GM12878 (cell line): ENCODE measurements around the gene ARHGAP19. TPM values are rescaled to one million over a fixed set of nuclear protein-coding genes. Genes with fewer than 3 reads are reported as not detected.

Experiments
- ATAC-seq: fragments of 200-7000 bp; cut with Tn5 transposase; 3 replicates; pipeline ENCODE4 v1.9.1; 2020; ENCODE audit warnings: mild to moderate bottlenecking, moderate library complexity
- BruUV-seq: library from RNA; stranded (reverse); fragments of 400-500 nt; replicated peaks from 2 replicates; lab custom pipeline; 2021; lab: Mats Ljungman, UMichigan
- CTCF ChIA-PET: fragments of 300-600 bp; sonication (Branson Sonifier 250); formaldehyde crosslinking; extraction: SDS; loops from one replicate; lab custom pipeline; 2021; ENCODE audit warnings: inconsistent platforms; lab: Yijun Ruan, JAX
- POLR2A ChIA-PET: fragments of 350-600 bp; formaldehyde crosslinking; extraction: SDS; loops from one replicate; lab custom pipeline; 2021; ENCODE audit warnings: inconsistent platforms; lab: Charles Lee
- RAD21 ChIA-PET: fragments of 300-600 bp; sonication (Branson Sonifier 250); formaldehyde crosslinking; loops from one replicate; lab custom pipeline; 2023; ENCODE audit warnings: antibody characterized with exemption; ENCODE audit not compliant: unreplicated experiment; lab: Charles Lee
- SMC1A ChIA-PET: fragments of 300-600 bp; sonication (Branson Sonifier 250); formaldehyde crosslinking; loops from one replicate; lab custom pipeline; 2023; ENCODE audit not compliant: unreplicated experiment, uncharacterized antibody; lab: Charles Lee
- DNase-seq: peaks from one replicate; pipeline ENCODE4 v3.0.0-alpha.2; 2011; ENCODE audit warnings: low read depth, low spot score
- FAIRE-seq: peaks from 3 replicates; lab custom pipeline; 2011; peaks lifted over from hg19 to GRCh38; lab: Jason Lieb, UNC
- H2AFZ ChIP-seq: 2 replicates; pipeline ENCODE4 v1.6.0; 2011; ENCODE audit warnings: low read depth, low read length, control low read depth; ENCODE audit not compliant: control insufficient read depth
- H3K27ac ChIP-seq: 2 replicates; pipeline ENCODE4 v1.5.1; 2011; ENCODE audit warnings: control low read depth; ENCODE audit not compliant: control insufficient read depth, insufficient read depth
- H3K27me3 ChIP-seq, 2 experiments: replicated peaks in 1 of 2; 2 replicates each; pipeline versions ENCODE4 v1.6.0 to v1.6.1; 2011; ENCODE audit warnings: low read length in 1 of 2; ENCODE audit not compliant: control insufficient read depth in 2 of 2, insufficient read depth in 2 of 2
- H3K36me3 ChIP-seq, 2 experiments: 2 replicates each; pipeline ENCODE4 v1.5.1; 2011; ENCODE audit warnings: low read length in 1 of 2; ENCODE audit not compliant: control insufficient read depth in 2 of 2, insufficient read depth in 2 of 2
- H3K4me1 ChIP-seq: 2 replicates; pipeline ENCODE4 v1.6.1; 2011; ENCODE audit warnings: mild to moderate bottlenecking, low read length, moderate library complexity, mixed read lengths; ENCODE audit not compliant: control insufficient read depth, insufficient read depth
- H3K4me2 ChIP-seq: 2 replicates; pipeline ENCODE4 v1.6.0; 2011; ENCODE audit warnings: control low read depth; ENCODE audit not compliant: control insufficient read depth, insufficient read depth
- H3K4me3 ChIP-seq: fragments of 200-600 bp; sonication (generic); 2 replicates; pipeline ENCODE4 v1.5.1; 2016
- H3K79me2 ChIP-seq: 2 replicates; pipeline ENCODE4 v1.6.0; 2011; ENCODE audit warnings: low read length; ENCODE audit not compliant: control insufficient read depth, insufficient read depth
- H3K9ac ChIP-seq: 2 replicates; pipeline ENCODE4 v1.8.0; 2011; ENCODE audit warnings: low read length, control low read depth, mixed read lengths; ENCODE audit not compliant: control insufficient read depth, insufficient read depth
- H3K9me3 ChIP-seq: replicated peaks from 3 replicates; pipeline ENCODE4 v1.5.1; 2011; ENCODE audit warnings: mild to moderate bottlenecking, low read length; ENCODE audit not compliant: control insufficient read depth, insufficient read depth
- H4K20me1 ChIP-seq: 2 replicates; pipeline ENCODE4 v1.6.0; 2011; ENCODE audit not compliant: control insufficient read depth, insufficient read depth
- BACH1 ChIP-seq: fragments of 450-650 bp; IDR thresholded peaks from 2 replicates; pipeline ENCODE4 v1.6.1; 2017; ENCODE audit warnings: mild to moderate bottlenecking, borderline replicate concordance
- BRCA1 ChIP-seq: IDR thresholded peaks from 2 replicates; pipeline ENCODE4 v1.6.1; 2011; ENCODE audit warnings: low read depth, low read length, improper control_type of control experiment
- EZH2 ChIP-seq: IDR thresholded peaks from 2 replicates; pipeline ENCODE4 v1.6.1; 2012; ENCODE audit warnings: low read depth, mild to moderate bottlenecking, control low read depth, inconsistent platforms, low read length, borderline replicate concordance; ENCODE audit not compliant: control insufficient read depth
- HDGF ChIP-seq: fragments of 450-650 bp; IDR thresholded peaks from 2 replicates; pipeline ENCODE4 v1.6.1; 2016; ENCODE audit warnings: antibody characterized with exemption
- IKZF1 ChIP-seq: fragments of 450-650 bp; conservative IDR thresholded peaks from 2 replicates; pipeline ENCODE4 v1.6.1; 2017; ENCODE audit warnings: antibody characterized with exemption, mild to moderate bottlenecking
- PAX5 ChIP-seq: IDR thresholded peaks from 2 replicates; pipeline ENCODE4 v1.6.1; 2011; ENCODE audit warnings: low read depth, low read length, borderline replicate concordance
- RAD21 ChIP-seq: IDR thresholded peaks from 2 replicates; pipeline ENCODE4 v1.6.1; 2011; ENCODE audit warnings: mild to moderate bottlenecking, low read depth, low read length, moderate library complexity; ENCODE audit not compliant: insufficient read depth
- RBBP5 ChIP-seq: fragments of 200-600 bp; sonication (generic); conservative IDR thresholded peaks from 2 replicates; pipeline ENCODE4 v1.6.1; 2016
- RCOR1 ChIP-seq: conservative IDR thresholded peaks from 2 replicates; pipeline ENCODE4 v1.6.1; 2012; ENCODE audit warnings: low read depth, low read length, improper control_type of control experiment
- SIX5 ChIP-seq: IDR thresholded peaks from 2 replicates; pipeline ENCODE4 v1.6.1; 2011; ENCODE audit warnings: mild to moderate bottlenecking, low read depth, low read length, moderate library complexity; ENCODE audit not compliant: severe bottlenecking
- SMAD1 ChIP-seq: fragments of 450-650 bp; IDR thresholded peaks from 2 replicates; pipeline ENCODE4 v1.6.1; 2018; ENCODE audit warnings: mild to moderate bottlenecking, low read depth; ENCODE audit not compliant: partially characterized antibody
- SMC3 ChIP-seq: IDR thresholded peaks from 2 replicates; pipeline ENCODE4 v1.6.1; 2011; ENCODE audit warnings: low read length, improper control_type of control experiment, borderline replicate concordance
- TBL1XR1 ChIP-seq: IDR thresholded peaks from 2 replicates; pipeline ENCODE4 v1.6.1; 2012; ENCODE audit warnings: low read depth, low read length, improper control_type of control experiment
- TCF7 ChIP-seq: IDR thresholded peaks from 2 replicates; pipeline ENCODE4 v1.6.1; 2014; ENCODE audit warnings: antibody characterized with exemption, borderline replicate concordance
- WGBS: methylation state at CpG from one replicate; pipeline ENCODE4 v1.1.6; 2016; ENCODE audit warnings: low lambda C conversion rate; ENCODE audit not compliant: insufficient replicate concordance, insufficient coverage; ENCODE audit errors: missing lambda C conversion rate; 5-methylcytosine and 5-hydroxymethylcytosine counted together
- in situ Hi-C: fragments of 300-500 bp; cut with MboI; formaldehyde crosslinking; loops from 9 replicates; pipeline ENCODE4 v1.14.3; 2018; ENCODE audit warnings: mixed read lengths
- intact Hi-C: fragments of 100-400 bp; cut with micrococcal nuclease; formaldehyde crosslinking; loops from one replicate; pipeline ENCODE4 v1.14.2; 2022; ENCODE audit not compliant: unreplicated experiment
- polyA plus RNA-seq, 11 experiments: library from polyadenylated mRNA; depleted of rRNA in 4 of 11; unstranded in 6 of 11; stranded (reverse) in 5 of 11; fragments of >200 nt; fragmentation: Nextera tagmentation in 4 of 11; fragmentation: Illumina TruSeq in 1 of 11; extraction: Ambion mirVana in 4 of 11; extraction: Trizol in 1 of 11; gene quantifications; 1 replicate in 1 of 11; 2 replicates in 10 of 11; pipeline versions ENCODE4 v1.2.1 to v1.2.3, GENCODE V29; 2011 to 2016; ENCODE audit warnings: inconsistent platforms in 2 of 11, missing spikeins in 2 of 11, low read depth in 1 of 11
- total RNA-seq, 4 experiments: library from RNA; depleted of rRNA in 3 of 4; stranded (reverse); fragments of >200 nt in 3 of 4; fragmentation: Illumina TruSeq in 1 of 4; extraction: Trizol in 1 of 4; gene quantifications; 2 replicates each; pipeline versions ENCODE4 v1.2.1 to v1.2.3, GENCODE V29; 2013 to 2021
- TF ChIP-seq, protein P1 (sequence below): fragments of 450-650 bp; IDR thresholded peaks from 2 replicates; pipeline ENCODE4 v1.6.1; 2017; ENCODE audit warnings: borderline replicate concordance
- TF ChIP-seq, protein P2 (sequence below): fragments of 450-650 bp; IDR thresholded peaks from 2 replicates; pipeline ENCODE4 v1.6.1; 2016; ENCODE audit warnings: mild to moderate bottlenecking

The ARHGAP19 gene
- total and polyA plus RNA-seq, 10 of the 15 experiments (the other 5 are each of a cell fraction or from before 2014, with no cell fraction given): 13.3 to 40.7 (median 22.6) TPM

DNA sequence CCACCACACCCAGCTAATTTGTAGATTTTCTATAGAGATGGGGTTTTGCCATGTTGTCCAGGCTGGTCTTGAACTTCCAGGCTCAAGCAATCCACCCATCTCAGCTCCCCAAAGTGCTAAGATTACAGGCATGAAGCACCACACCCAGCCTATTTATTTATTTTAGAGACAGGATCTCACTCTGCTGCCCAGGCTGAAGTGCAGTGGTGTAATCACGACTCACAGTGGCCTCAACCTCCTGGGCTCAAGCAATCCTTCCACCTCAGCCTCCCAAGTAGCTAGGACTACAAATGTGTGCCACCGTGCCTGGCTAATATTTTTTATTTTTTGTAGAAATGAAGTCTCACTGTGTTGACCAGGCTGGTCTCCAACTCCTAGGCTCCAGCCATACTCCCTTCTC, 49.0 kb upstream of the ARHGAP19 start (continued):
- TF ChIP-seq, protein P1, sequence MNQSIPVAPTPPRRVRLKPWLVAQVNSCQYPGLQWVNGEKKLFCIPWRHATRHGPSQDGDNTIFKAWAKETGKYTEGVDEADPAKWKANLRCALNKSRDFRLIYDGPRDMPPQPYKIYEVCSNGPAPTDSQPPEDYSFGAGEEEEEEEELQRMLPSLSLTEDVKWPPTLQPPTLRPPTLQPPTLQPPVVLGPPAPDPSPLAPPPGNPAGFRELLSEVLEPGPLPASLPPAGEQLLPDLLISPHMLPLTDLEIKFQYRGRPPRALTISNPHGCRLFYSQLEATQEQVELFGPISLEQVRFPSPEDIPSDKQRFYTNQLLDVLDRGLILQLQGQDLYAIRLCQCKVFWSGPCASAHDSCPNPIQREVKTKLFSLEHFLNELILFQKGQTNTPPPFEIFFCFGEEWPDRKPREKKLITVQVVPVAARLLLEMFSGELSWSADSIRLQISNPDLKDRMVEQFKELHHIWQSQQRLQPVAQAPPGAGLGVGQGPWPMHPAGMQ: no peak
- TF ChIP-seq IKZF1 (no peak), TCF7 (no peak), SMC3 (no peak), RBBP5 (no peak), TBL1XR1 (no peak), SIX5 (no peak), EZH2 (no peak)
- TF ChIP-seq, protein P2, sequence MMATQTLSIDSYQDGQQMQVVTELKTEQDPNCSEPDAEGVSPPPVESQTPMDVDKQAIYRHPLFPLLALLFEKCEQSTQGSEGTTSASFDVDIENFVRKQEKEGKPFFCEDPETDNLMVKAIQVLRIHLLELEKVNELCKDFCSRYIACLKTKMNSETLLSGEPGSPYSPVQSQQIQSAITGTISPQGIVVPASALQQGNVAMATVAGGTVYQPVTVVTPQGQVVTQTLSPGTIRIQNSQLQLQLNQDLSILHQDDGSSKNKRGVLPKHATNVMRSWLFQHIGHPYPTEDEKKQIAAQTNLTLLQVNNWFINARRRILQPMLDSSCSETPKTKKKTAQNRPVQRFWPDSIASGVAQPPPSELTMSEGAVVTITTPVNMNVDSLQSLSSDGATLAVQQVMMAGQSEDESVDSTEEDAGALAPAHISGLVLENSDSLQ: no peak

GRCh38 chr10:97338041-97338440, 45.6 kb upstream of the ARHGAP19 start:
- Histone ChIP-seq H3K9me3 (no peaks in the 10 kb centered on the region), H3K79me2 (no peaks in the 10 kb centered on the region), H3K36me3 (no peaks in the 10 kb centered on the region), H3K4me1 (no peaks in the 10 kb centered on the region), H2AFZ (no peak overlapping the region), H3K4me2 (no peak overlapping the region), H3K27ac (no peak overlapping the region), H3K27me3 (peaks cover 0 to 9% of the 10 kb centered on the region in 2 experiments; a peak in 2 of 4 replicates), H3K4me3 (no peak overlapping the region), H4K20me1 (no peaks in the 10 kb centered on the region), H3K9ac (no peak overlapping the region)
- in situ Hi-C loops (no loop called here), intact Hi-C loops (no loop called here)
- ChIA-PET CTCF (interaction anchor here (0.6 to 1.5 kb wide), 2 partner anchors 59 to 64 kb away, joined by 3 read pairs; no protein-coding TSS in a partner anchor), POLR2A (no interaction called here), SMC1A (interaction anchor here (1.1 kb wide), 1 partner anchor 11 kb away, joined by 3 read pairs; no protein-coding TSS in a partner anchor), RAD21 (no interaction called here)
- ATAC-seq (no peak), FAIRE-seq (no peak), DNase-seq (no peak)
- no TSS peak for BruUV-seq
- TF ChIP-seq PAX5 (no peak), HDGF (no peak), BRCA1 (no peak), SMAD1 (no peak), RCOR1 (no peak), RAD21 (no peak), BACH1 (no peak)
- WGBS: 66% methylated on average over 5 of the region's 5 CpGs
